K562 (cell line): ENCODE data around the gene MYL3. TPM values are rescaled to one million over a fixed set of nuclear protein-coding genes. Genes with fewer than 3 reads are reported as not detected.
A peak's percentile ranks its signal among the peaks of the same experiment; 100 is the strongest.

Experiments used
- ATAC-seq: fragments of 200-7000 bp; cut with Tn5 transposase; 3 replicates; pipeline ENCODE4 v1.9.1; 2020; ENCODE audit warnings: moderate library complexity
- BruUV-seq: library from RNA; stranded (reverse); fragments of 400-500 nt; replicated peaks from 2 replicates; lab custom pipeline; 2021; lab: Mats Ljungman, UMichigan
- CTCF ChIA-PET: fragments of 300-600 bp; formaldehyde crosslinking; extraction: SDS; loops from one replicate; lab custom pipeline; 2021; ENCODE audit warnings: low intra/inter-chr PET ratio; lab: Yijun Ruan, JAX
- POLR2A ChIA-PET: fragments of 300-600, 350-650 bp; sonication (Branson Sonifier 250); formaldehyde crosslinking; extraction: SDS; loops from one replicate; lab custom pipeline; 2021; ENCODE audit warnings: antibody characterized with exemption, inconsistent platforms; lab: Yijun Ruan, JAX
- DNase-seq, 4 experiments: peaks; one replicate each; pipeline versions ENCODE4 v3.0.0 to v3.0.0-alpha.2; 2011 to 2018; ENCODE audit warnings: low spot score in 3 of 4, mixed read lengths in 3 of 4; ENCODE audit errors: extremely low read depth in 1 of 4
- FAIRE-seq: peaks from 2 replicates; lab custom pipeline; 2011; peaks lifted over from hg19 to GRCh38; lab: Jason Lieb, UNC
- H2AFZ ChIP-seq: 2 replicates; pipeline ENCODE4 v1.6.0; 2011; ENCODE audit warnings: low read depth, low read length, control low read depth, inconsistent platforms
- H3K27ac ChIP-seq: fragments of 200-600 bp; 3 replicates; pipeline ENCODE4 v1.8.0; 2011; ENCODE audit warnings: low read depth, mild to moderate bottlenecking, control low read depth, inconsistent platforms, low read length, moderate library complexity, mixed read lengths; ENCODE audit errors: extremely low read depth
- H3K27me3 ChIP-seq, 2 experiments: fragments of 300-600 bp in 1 of 2; 2 replicates in 1 of 2; 3 replicates in 1 of 2; pipeline versions ENCODE4 v1.6.0 to v1.8.0; 2011; ENCODE audit warnings: inconsistent platforms in 2 of 2, low read length in 2 of 2, mild to moderate bottlenecking in 1 of 2, mixed read lengths in 1 of 2, moderate library complexity in 1 of 2; ENCODE audit not compliant: control insufficient read depth in 2 of 2, insufficient read depth in 2 of 2
- H3K36me3 ChIP-seq: fragments of 300-600 bp; 3 replicates; pipeline ENCODE4 v1.8.0; 2011; ENCODE audit warnings: mild to moderate bottlenecking, low read length, inconsistent platforms; ENCODE audit not compliant: control insufficient read depth, insufficient read depth
- H3K4me1 ChIP-seq, 2 experiments: fragments of 200-600 bp in 1 of 2; replicated peaks in 1 of 2; 2 replicates in 1 of 2; 3 replicates in 1 of 2; pipeline versions ENCODE4 v1.5.1 to v1.8.0; 2011; ENCODE audit warnings: inconsistent platforms in 2 of 2, low read length in 2 of 2, mild to moderate bottlenecking in 1 of 2, mixed read lengths in 1 of 2, moderate library complexity in 1 of 2; ENCODE audit not compliant: control insufficient read depth in 2 of 2, insufficient read depth in 2 of 2
- H3K4me2 ChIP-seq: 2 replicates; pipeline ENCODE4 v1.6.1; 2011; ENCODE audit warnings: low read length, control low read depth, inconsistent platforms, mixed read lengths; ENCODE audit not compliant: insufficient read depth
- H3K4me3 ChIP-seq: fragments of 200-600 bp; sonication (generic), shearing (Covaris generic); 2 replicates; pipeline ENCODE4 v1.5.1; 2016; ENCODE audit warnings: control low read depth, inconsistent platforms
- H3K79me2 ChIP-seq: fragments of 200-600 bp; 3 replicates; pipeline ENCODE4 v1.8.0; 2011; ENCODE audit warnings: low read length, inconsistent platforms; ENCODE audit not compliant: control insufficient read depth, insufficient read depth
- H3K9ac ChIP-seq, 2 experiments: 2 replicates each; pipeline versions ENCODE4 v1.6.0 to v1.6.1; 2011; ENCODE audit warnings: low read depth in 2 of 2, low read length in 2 of 2, control low read depth in 1 of 2, inconsistent platforms in 1 of 2, mild to moderate bottlenecking in 1 of 2, mixed read lengths in 1 of 2; ENCODE audit not compliant: insufficient read depth in 1 of 2
- H3K9me1 ChIP-seq: one replicate; pipeline ENCODE4 v1.6.0; 2011; ENCODE audit warnings: inconsistent platforms, mild to moderate bottlenecking, low read length, moderate library complexity; ENCODE audit not compliant: control insufficient read depth, insufficient read depth
- H3K9me3 ChIP-seq: replicated peaks from 2 replicates; pipeline ENCODE4 v1.5.1; 2011; ENCODE audit warnings: low read depth, low read length, inconsistent platforms; ENCODE audit not compliant: control insufficient read depth, insufficient read depth
- H4K20me1 ChIP-seq: replicated peaks from 2 replicates; pipeline ENCODE4 v1.6.1; 2011; ENCODE audit warnings: low read length, inconsistent platforms, mixed read lengths; ENCODE audit not compliant: control insufficient read depth, insufficient read depth
- BCOR ChIP-seq: fragments of 450-650 bp; IDR thresholded peaks from 2 replicates; pipeline ENCODE4 v1.6.1; 2016
- PBX2 ChIP-seq, 2 experiments: IDR thresholded peaks in 1 of 2; conservative IDR thresholded peaks in 1 of 2; 2 replicates each; pipeline ENCODE4 v1.6.1; 2016; ENCODE audit warnings: low read depth in 2 of 2, mild to moderate bottlenecking in 1 of 2, missing compliant biosample characterization in 1 of 2, missing genetic modification characterization in 1 of 2, moderate library complexity in 1 of 2
- TFAP4 ChIP-seq: sonication (generic); formaldehyde crosslinking; IDR thresholded peaks from 2 replicates; pipeline ENCODE4 v1.8.0; 2022; ENCODE audit warnings: missing genetic modification reagents, mild to moderate bottlenecking, moderate library complexity, borderline replicate concordance
- ZNF551 ChIP-seq: fragments of 250-450 bp; sonication (Bioruptor Pico); IDR thresholded peaks from 2 replicates; pipeline ENCODE4 v1.5.0; 2021; ENCODE audit warnings: mild to moderate bottlenecking, moderate library complexity
- WGBS: fragments of 100-300 bp; shearing (Covaris generic); methylation state at CpG from one replicate; pipeline ENCODE4 v1.1.6; 2016; ENCODE audit warnings: low coverage, mixed read lengths; ENCODE audit not compliant: insufficient coverage; ENCODE audit errors: missing lambda C conversion rate; 5-methylcytosine and 5-hydroxymethylcytosine counted together
- in situ Hi-C: fragments of 300-500 bp; cut with MboI; formaldehyde crosslinking; loops from 4 replicates; pipeline ENCODE4 v1.15.0; 2018; ENCODE audit warnings: inconsistent platforms, mixed read lengths
- intact Hi-C: fragments of 100-400 bp; cut with micrococcal nuclease; formaldehyde crosslinking; loops from 2 replicates; pipeline ENCODE4 v1.14.2; 2022
- polyA plus RNA-seq, 8 experiments: library from polyadenylated mRNA; depleted of rRNA in 4 of 8; stranded (reverse) in 5 of 8; unstranded in 3 of 8; fragments of >200 nt; fragmentation: Nextera tagmentation in 2 of 8; fragmentation: Illumina TruSeq in 1 of 8; extraction: Ambion mirVana in 2 of 8; extraction: Trizol in 1 of 8; gene quantifications; 2 replicates each; pipeline versions ENCODE4 v1.2.1 to v1.2.3, GENCODE V29; 2011 to 2014; ENCODE audit warnings: inconsistent platforms in 1 of 8, missing spikeins in 1 of 8
- total RNA-seq, 7 experiments: library from RNA; depleted of rRNA in 6 of 7; stranded (reverse); fragments of >200 nt in 6 of 7; fragmentation: Illumina TruSeq in 2 of 7; extraction: Trizol in 2 of 7; gene quantifications; 2 replicates each; pipeline versions ENCODE4 v1.2.1 to v1.2.3, GENCODE V29; 2011 to 2021; ENCODE audit warnings: low replicate concordance in 1 of 7

The MYL3 gene
- total and polyA plus RNA-seq, 9 of the 15 experiments (the other 6 are each of a cell fraction or from before 2014, with no cell fraction given), result 0.14 to 0.45 TPM; not detected in 7

GRCh38 chr3:46880884-46881595 lies 17.8 kb upstream of the MYL3 start:
- ChIA-PET POLR2A (interaction anchor here (0.6 to 0.7 kb wide), 3 partner anchors 15 to 36 kb away, joined by 3 to 4 read pairs (median 3); no protein-coding TSS in a partner anchor), CTCF (no interaction called here)
- TF ChIP-seq BCOR (peak; percentile 47; the same call in 1 of the 2 replicates), ZNF551 (CRISPR knock-in tag) (no peak)
- Histone ChIP-seq H3K4me2 (no peak overlapping the region), H3K27ac (no peak overlapping the region), H3K27me3 (peaks cover 46 to 68% of the 10 kb centered on the region in 2 experiments), H3K36me3 (no peaks in the 10 kb centered on the region), H4K20me1 (peaks cover 20% of the 10 kb centered on the region), H3K79me2 (no peaks in the 10 kb centered on the region), H3K9me1 (no peaks in the 10 kb centered on the region), H3K9me3 (no peaks in the 10 kb centered on the region), H3K4me3 (no peak overlapping the region), H3K9ac (no peak overlapping the region), H2AFZ (no peak overlapping the region), H3K4me1 (peaks cover 0 to 30% of the 10 kb centered on the region in 2 experiments; a peak in 3 of 5 replicates)
- 20% methylated on average over 24 of the region's 29 CpGs for WGBS
- FAIRE-seq (peak; percentile 46), ATAC-seq (no peak), DNase-seq (no peak)
- intact Hi-C loops (no loop called here), in situ Hi-C loops (no loop called here)
- BruUV-seq, result no TSS peak

- no peaks in the 10 kb centered on the region for H3K36me3 ChIP-seq
- TF ChIP-seq PBX2 (CRISPR knock-in tag; IDR thresholded peaks at IDR 0.05; ENCODE audit: low read depth), result no peak
- peak; percentile 41 for TF ChIP-seq PBX2 (tag; conservative IDR thresholded peaks at IDR 0.05; ENCODE audit: low read depth)
- 0 out of 2 replicates have a peak, but pooled peaks have one; percentile 15 for TF ChIP-seq TFAP4 (CRISPR knock-in tag)
Observed at GRCh38 chr3:46878781-46879436, 15.7 kb upstream of the MYL3 start.

More at GRCh38 chr3:46878781-46879436, 15.7 kb upstream of the MYL3 start:
- intact Hi-C loops (no loop called here), in situ Hi-C loops (no loop called here)
- peaks cover 22% of the 10 kb centered on the region for H4K20me1 ChIP-seq
- H3K9ac ChIP-seq, result peak overlapping the region in 1 of 2 experiments; percentile 68; a peak in 2 of 4 replicates
- POLR2A ChIA-PET, result no interaction called here
- no peaks in the 10 kb centered on the region for H3K9me1 ChIP-seq
- H3K4me3 ChIP-seq, result no peak overlapping the region
- H2AFZ ChIP-seq, result no peak overlapping the region
- no peak overlapping the region for H3K27ac ChIP-seq
- 0 out of 3 replicates have a peak, but pooled peaks have one; percentile 7 for ATAC-seq
- H3K27me3 ChIP-seq, result peaks cover 38 to 68% of the 10 kb centered on the region in 2 experiments
- BruUV-seq, result no TSS peak
- no peak for DNase-seq
- no peaks in the 10 kb centered on the region for H3K9me3 ChIP-seq
- peaks cover 0 to 30% of the 10 kb centered on the region in 2 experiments; a peak in 3 of 5 replicates for H3K4me1 ChIP-seq
- CTCF ChIA-PET, result no interaction called here
- no peaks in the 10 kb centered on the region for H3K79me2 ChIP-seq
- H3K4me2 ChIP-seq, result no peak overlapping the region
- FAIRE-seq, result no peak
- WGBS, result 18% methylated on average over 2 of the region's 2 CpGs
